ENCODE results near the gene SLC19A1. TPM values are rescaled to one million over a fixed set of nuclear protein-coding genes. Genes with fewer than 3 reads are reported as not detected.

SLC19A1 gene
- total RNA-seq, 1 experiment from 2014 or later: 25.4 TPM

DNA sequence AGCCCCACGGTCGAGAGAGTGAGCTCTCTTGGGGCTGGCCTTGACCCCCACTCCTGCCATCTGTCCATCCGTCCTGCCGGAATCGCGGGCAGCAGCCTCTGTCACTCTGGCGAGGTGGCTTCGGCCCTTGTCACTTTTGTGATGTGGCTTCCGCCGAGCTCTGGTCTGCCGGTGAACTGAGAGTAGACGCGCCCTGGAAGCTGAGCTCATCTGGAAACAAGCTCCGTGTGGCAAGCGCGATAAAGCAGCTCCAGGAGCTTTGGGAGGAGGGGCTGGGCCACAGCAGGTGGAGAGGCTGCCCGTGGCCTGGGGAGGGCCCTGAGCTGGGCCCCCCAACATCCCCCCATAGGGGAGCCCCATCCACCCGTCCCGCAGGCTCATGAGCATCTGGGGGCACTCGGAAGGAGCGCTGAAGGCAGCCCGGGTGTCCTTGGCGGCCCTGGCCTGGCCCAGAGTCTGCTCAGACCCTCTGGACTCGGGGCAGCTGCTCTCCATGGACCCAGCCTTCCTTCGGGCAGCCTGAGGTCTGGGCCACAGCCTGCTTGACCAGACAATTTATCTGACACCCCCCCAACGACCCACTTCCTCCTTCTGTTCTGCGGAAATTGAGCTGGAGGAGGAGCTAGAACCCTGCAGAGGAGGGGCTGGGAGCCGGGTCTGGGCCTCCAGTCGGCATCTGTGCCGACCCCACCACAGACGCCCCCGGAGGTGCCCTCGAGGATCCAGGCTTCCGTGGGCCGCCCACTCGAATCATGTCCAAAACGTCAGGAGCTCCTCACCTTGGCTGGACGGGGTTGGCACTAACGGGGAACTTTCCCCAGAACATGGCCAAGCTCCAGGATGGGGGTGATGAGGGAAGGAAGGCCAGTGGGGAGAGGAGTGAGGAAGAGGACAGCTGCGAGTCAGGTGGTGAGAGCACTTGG, 59.1 kb downstream of the SLC19A1 start:
- CTCF ChIA-PET: interaction anchor here (0.6 kb wide), 1 partner anchor 23 kb away, joined by 3 read pairs; no protein-coding TSS in a partner anchor
- no peaks in the 10 kb centered on the region for H3K36me3 Mint-ChIP-seq (ENCODE audit: insufficient read depth, unreplicated experiment)
- H3K4me3 Mint-ChIP-seq (ENCODE audit: unreplicated experiment): no peak overlapping the region
- no peaks in the 10 kb centered on the region for H3K4me1 Mint-ChIP-seq (ENCODE audit: insufficient read depth, unreplicated experiment)
- no peaks in the 10 kb centered on the region for H3K9me3 Mint-ChIP-seq (ENCODE audit: unreplicated experiment)
- TF ChIP-seq, protein P1, sequence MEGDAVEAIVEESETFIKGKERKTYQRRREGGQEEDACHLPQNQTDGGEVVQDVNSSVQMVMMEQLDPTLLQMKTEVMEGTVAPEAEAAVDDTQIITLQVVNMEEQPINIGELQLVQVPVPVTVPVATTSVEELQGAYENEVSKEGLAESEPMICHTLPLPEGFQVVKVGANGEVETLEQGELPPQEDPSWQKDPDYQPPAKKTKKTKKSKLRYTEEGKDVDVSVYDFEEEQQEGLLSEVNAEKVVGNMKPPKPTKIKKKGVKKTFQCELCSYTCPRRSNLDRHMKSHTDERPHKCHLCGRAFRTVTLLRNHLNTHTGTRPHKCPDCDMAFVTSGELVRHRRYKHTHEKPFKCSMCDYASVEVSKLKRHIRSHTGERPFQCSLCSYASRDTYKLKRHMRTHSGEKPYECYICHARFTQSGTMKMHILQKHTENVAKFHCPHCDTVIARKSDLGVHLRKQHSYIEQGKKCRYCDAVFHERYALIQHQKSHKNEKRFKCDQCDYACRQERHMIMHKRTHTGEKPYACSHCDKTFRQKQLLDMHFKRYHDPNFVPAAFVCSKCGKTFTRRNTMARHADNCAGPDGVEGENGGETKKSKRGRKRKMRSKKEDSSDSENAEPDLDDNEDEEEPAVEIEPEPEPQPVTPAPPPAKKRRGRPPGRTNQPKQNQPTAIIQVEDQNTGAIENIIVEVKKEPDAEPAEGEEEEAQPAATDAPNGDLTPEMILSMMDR (IDR thresholded peaks at IDR 0.05; ENCODE audit: unreplicated experiment): no peak
- DNase-seq (ENCODE audit: unreplicated experiment): no peak
- BruUV-seq (replicated peaks): no TSS peak
- H3K27ac Mint-ChIP-seq (ENCODE audit: low read depth, unreplicated experiment): no peak overlapping the region
- intact Hi-C loops (cut with micrococcal nuclease): no loop called here
- POLR2A ChIA-PET: no interaction called here
- H3K27me3 Mint-ChIP-seq (ENCODE audit: insufficient read depth, unreplicated experiment): no peaks in the 10 kb centered on the region

DNA sequence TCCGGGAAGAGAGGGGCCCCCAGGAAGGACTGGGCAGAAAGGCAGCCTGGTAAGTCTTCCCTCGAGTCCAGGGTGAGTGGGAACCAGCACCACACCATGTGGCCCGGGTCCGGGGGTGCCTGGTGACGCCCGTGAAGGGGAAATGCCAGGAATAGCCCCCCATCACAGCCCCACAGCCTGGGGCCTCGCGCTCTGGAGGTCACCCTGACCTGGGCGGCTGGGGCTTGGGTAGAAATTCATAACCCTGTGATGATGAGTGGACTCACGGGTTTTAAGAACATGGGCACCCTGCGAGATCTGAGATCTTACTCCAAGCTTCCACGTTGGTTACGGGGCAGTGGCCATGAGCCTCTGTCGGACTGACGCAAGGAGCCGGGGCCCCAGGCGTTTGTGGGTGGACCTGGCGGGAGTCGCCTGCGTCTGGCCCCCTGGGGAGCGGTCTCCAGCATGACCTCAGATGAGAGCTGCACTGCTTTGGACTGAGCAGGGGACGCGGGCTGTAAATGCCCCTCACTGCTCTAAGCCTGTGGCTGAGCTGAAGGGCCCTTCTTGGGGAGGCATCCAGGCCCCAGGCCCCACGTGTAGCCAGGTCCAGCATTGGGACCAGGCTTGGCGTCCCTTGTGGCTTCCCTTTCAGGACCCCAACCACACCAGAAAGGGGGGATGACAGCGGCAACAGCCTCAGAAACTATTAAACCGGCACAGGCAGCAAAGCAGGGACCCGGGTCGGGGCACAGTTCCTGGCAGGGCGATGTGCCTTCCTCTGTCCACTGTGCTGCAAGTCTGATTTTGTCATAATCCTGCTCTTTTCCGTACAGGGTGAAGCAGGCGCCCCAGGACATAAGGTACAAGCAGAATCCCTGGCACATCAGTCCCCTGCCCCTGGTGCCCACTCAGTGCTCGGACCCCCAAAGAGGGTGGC, 60.0 kb downstream of the SLC19A1 start:
- Mint-ChIP-seq H3K9me3 (ENCODE audit: unreplicated experiment) (no peaks in the 10 kb centered on the region), H3K4me3 (ENCODE audit: unreplicated experiment) (no peak overlapping the region), H3K4me1 (ENCODE audit: insufficient read depth, unreplicated experiment) (no peaks in the 10 kb centered on the region), H3K27me3 (ENCODE audit: insufficient read depth, unreplicated experiment) (no peaks in the 10 kb centered on the region), H3K27ac (ENCODE audit: low read depth, unreplicated experiment) (no peak overlapping the region), H3K36me3 (ENCODE audit: insufficient read depth, unreplicated experiment) (no peaks in the 10 kb centered on the region)
- TF ChIP-seq, protein P1 (IDR thresholded peaks at IDR 0.05; ENCODE audit: unreplicated experiment): no peak
- no TSS peak for BruUV-seq (replicated peaks)
- no peak for DNase-seq (ENCODE audit: unreplicated experiment)
- intact Hi-C loops (cut with micrococcal nuclease): no loop called here
- ChIA-PET CTCF (no interaction called here), POLR2A (no interaction called here)

GRCh38 chr21:45481566-45481965, 60.7 kb downstream of the SLC19A1 start:
- TF ChIP-seq, protein P1 (IDR thresholded peaks at IDR 0.05; ENCODE audit: unreplicated experiment): no peak
- POLR2A ChIA-PET: no interaction called here
- no TSS peak for BruUV-seq (replicated peaks)
- CTCF ChIA-PET: no interaction called here
- Mint-ChIP-seq H3K27me3 (ENCODE audit: insufficient read depth, unreplicated experiment) (no peaks in the 10 kb centered on the region), H3K4me1 (ENCODE audit: insufficient read depth, unreplicated experiment) (no peaks in the 10 kb centered on the region), H3K27ac (ENCODE audit: low read depth, unreplicated experiment) (no peak overlapping the region), H3K4me3 (ENCODE audit: unreplicated experiment) (no peak overlapping the region), H3K9me3 (ENCODE audit: unreplicated experiment) (no peaks in the 10 kb centered on the region), H3K36me3 (ENCODE audit: insufficient read depth, unreplicated experiment) (no peaks in the 10 kb centered on the region)
- intact Hi-C loops (cut with micrococcal nuclease): no loop called here
- no peak for DNase-seq (ENCODE audit: unreplicated experiment)
